ENCODE measurements around the gene GBP1. TPM values are rescaled to one million over a fixed set of nuclear protein-coding genes. Genes with fewer than 3 reads are reported as not detected.
"Not testable (repeated sequence)": the region's sequence is repeated elsewhere in the genome, so short reads cannot be mapped to it uniquely, and the experiment has no call there.

The GBP1 gene
- total RNA-seq, 4 donors from 2014 or later = 6.6 to 14.0 (median 10.4) TPM

- WGBS, 2 donors = 96 to 97% methylated on average over 7 of the region's 7 CpGs
- TF ChIP-seq CTCF (IDR thresholded peaks at IDR 0.05) = no peak
- TF ChIP-seq POLR2A (IDR thresholded peaks at IDR 0.05) = no peak
- no peak for DNase-seq (ENCODE audit: low spot score in 2 of 2)
- H3K4me3 ChIP-seq (ENCODE audit: low read depth, poor library complexity, severe bottlenecking) = no peak overlapping the region
- intact Hi-C loops (cut with DNase I; ENCODE audit: low total_unique reads) = no loop called here
These were observed 22.5 kb downstream of the GBP1 start for GRCh38 chr1:89042491-89042890.

GRCh38 chr1:89041721-89042120 lies 23.3 kb downstream of the GBP1 start:
- WGBS, 2 donors = 96 to 98% methylated on average over 1 of the region's 1 CpG

GRCh38 chr1:89041119-89041641 lies 23.8 kb downstream of the GBP1 start:
- DNase-seq (ENCODE audit: low spot score in 2 of 2) = no peak
- intact Hi-C loops (cut with DNase I; ENCODE audit: low total_unique reads) = no loop called here
- no peak overlapping the region for H3K4me3 ChIP-seq (ENCODE audit: low read depth, poor library complexity, severe bottlenecking)
- TF ChIP-seq CTCF (IDR thresholded peaks at IDR 0.05) (no peak), POLR2A (IDR thresholded peaks at IDR 0.05) (no peak)
- WGBS, 2 donors = 76 to 79% methylated on average over 3 of the region's 3 CpGs

More at GRCh38 chr1:89041721-89042120, 23.3 kb downstream of the GBP1 start:
- DNase-seq (ENCODE audit: low spot score in 2 of 2) = no peak
- TF ChIP-seq CTCF (IDR thresholded peaks at IDR 0.05) = no peak
- TF ChIP-seq POLR2A (IDR thresholded peaks at IDR 0.05) = no peak
- H3K4me3 ChIP-seq (ENCODE audit: low read depth, poor library complexity, severe bottlenecking) = no peak overlapping the region
- intact Hi-C loops (cut with DNase I; ENCODE audit: low total_unique reads) = no loop called here

GRCh38 chr1:89040315-89040626 lies 24.7 kb downstream of the GBP1 start:
- H3K4me3 ChIP-seq (ENCODE audit: low read depth, poor library complexity, severe bottlenecking) = no peak overlapping the region
- TF ChIP-seq POLR2A (IDR thresholded peaks at IDR 0.05) = no peak
- no peak for TF ChIP-seq CTCF (IDR thresholded peaks at IDR 0.05)
- DNase-seq (ENCODE audit: low spot score in 2 of 2) = no peak
- WGBS, 2 donors = 88 to 94% methylated on average over 1 of the region's 1 CpG
- intact Hi-C loops (cut with DNase I; ENCODE audit: low total_unique reads) = no loop called here

GRCh38 chr1:89037186-89037585 lies 27.8 kb downstream of the GBP1 start:
- DNase-seq (ENCODE audit: low spot score in 2 of 2) = no peak
- 81 to 92% methylated on average over 1 of the region's 1 CpG for WGBS, 2 donors
- intact Hi-C loops (cut with DNase I; ENCODE audit: low total_unique reads) = no loop called here
- H3K4me3 ChIP-seq (ENCODE audit: low read depth, poor library complexity, severe bottlenecking) = no peak overlapping the region
- TF ChIP-seq CTCF (IDR thresholded peaks at IDR 0.05) (no peak), POLR2A (IDR thresholded peaks at IDR 0.05) (no peak)

GRCh38 chr1:89035080-89035479 lies 29.9 kb downstream of the GBP1 start:
- no peak overlapping the region for H3K4me3 ChIP-seq (ENCODE audit: low read depth, poor library complexity, severe bottlenecking)
- intact Hi-C loops (cut with DNase I; ENCODE audit: low total_unique reads) = no loop called here
- TF ChIP-seq CTCF (IDR thresholded peaks at IDR 0.05) (no peak), POLR2A (IDR thresholded peaks at IDR 0.05) (no peak)
- WGBS, 2 donors = 83 to 90% methylated on average over 1 of the region's 1 CpG
- no peak for DNase-seq (ENCODE audit: low spot score in 2 of 2)

GRCh38 chr1:89034004-89034403 lies 31.0 kb downstream of the GBP1 start:
- DNase-seq (ENCODE audit: low spot score in 2 of 2); intact Hi-C loops (cut with DNase I; ENCODE audit: low total_unique reads); H3K4me3 ChIP-seq (ENCODE audit: low read depth, poor library complexity, severe bottlenecking): not testable (repeated sequence)
- WGBS, 2 donors = 97 to 98% methylated on average over 4 to 5 of the region's 5 CpGs

GRCh38 chr1:89029051-89029450 lies 36.0 kb downstream of the GBP1 start:
- intact Hi-C loops (cut with DNase I; ENCODE audit: low total_unique reads); H3K4me3 ChIP-seq (ENCODE audit: low read depth, poor library complexity, severe bottlenecking); DNase-seq (ENCODE audit: low spot score in 2 of 2): not testable (repeated sequence)
- 74% methylated on average over 2 of the region's 2 CpGs for WGBS, 2 donors
